ENCODE results near the gene UGT1A7.
A peak's percentile ranks its signal among the peaks of the same experiment; 100 is the strongest.

Gene UGT1A7

DNA sequence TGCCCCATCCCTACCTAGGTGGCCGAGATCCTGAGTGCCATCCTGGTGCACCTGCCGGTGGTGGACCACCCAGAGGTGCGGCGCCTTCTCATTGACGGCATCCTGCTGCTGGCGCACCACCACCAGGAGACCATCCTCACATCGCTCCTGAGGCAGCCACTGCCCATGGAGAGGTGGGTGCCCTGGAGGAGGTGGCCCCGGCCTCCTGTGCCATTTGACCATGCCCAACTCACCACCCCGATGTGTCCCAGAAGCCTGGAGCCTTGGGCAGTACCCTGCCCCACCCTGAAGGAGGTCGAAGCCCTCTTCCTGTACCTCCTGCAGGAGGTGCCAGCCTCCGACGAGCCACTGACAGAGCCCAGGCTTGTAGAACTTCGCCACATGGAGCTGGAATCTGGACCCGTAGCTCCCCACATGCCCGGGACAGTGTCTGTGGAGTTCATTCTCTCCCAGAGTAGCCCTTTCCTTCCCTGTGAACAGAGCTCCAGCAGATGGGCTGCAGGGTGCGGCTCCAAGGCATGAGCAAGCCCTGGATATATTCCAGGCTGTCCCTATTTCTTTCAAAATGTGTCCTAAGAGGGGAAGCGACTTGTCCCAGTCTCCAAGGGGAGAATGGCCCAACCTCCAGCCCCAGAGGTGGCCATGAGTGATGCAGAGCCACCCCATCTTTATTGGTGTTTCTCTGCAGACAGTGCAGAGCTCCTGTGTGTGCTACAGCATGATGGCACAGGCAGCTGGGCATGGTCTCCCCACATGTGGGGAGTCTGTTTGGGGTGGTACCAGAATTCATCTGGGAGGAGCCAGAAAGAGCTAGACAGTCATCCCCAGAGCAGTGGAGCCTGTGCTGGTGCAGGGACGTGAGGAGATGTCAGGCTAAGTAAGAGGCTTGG lies 138.4 kb downstream of the UGT1A7 start:
- DNase-seq, result peak; percentile 45

GRCh38 chr2:233820774-233821105 lies 139.0 kb downstream of the UGT1A7 start:
- no peak for DNase-seq

GRCh38 chr2:233821196-233821595 lies 139.5 kb downstream of the UGT1A7 start:
- no peak for DNase-seq

- no peak for DNase-seq
Observed at GRCh38 chr2:233821709-233822100, 140.0 kb downstream of the UGT1A7 start.

DNA sequence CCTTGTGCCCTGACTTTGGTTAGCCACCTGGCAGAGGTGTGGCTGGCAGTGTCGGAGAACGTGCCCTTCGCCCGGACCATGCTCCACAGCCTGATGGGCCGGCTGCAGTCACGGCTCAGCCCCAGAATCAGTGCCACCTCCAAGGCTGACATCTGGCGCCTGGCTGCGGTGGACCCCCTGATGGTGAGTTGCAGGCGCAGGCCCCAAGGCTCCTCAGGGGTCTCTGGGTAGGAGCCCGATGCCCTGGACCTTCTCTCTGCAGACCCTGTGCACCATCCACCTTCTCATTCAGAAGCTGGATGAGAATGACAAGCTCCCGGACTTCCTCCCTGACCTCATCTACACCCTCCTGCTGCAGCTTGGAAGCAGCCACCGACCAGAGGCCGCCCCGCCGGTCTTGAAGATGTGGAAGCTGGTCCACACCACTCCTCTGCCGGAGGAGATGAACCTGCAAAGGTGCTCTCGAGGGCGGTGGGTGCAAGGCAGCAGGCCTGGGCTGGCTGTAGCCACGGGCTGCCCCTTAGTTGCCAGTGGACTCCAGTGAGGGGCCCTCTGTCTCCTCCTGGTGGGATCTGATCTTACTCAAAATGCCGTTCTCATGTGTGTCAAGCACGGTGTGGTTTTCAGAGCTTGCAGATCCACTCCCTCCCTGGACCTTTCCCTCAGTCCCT lies 140.5 kb downstream of the UGT1A7 start:
- peak; percentile 46 for DNase-seq

Measured in activated CD8-positive, alpha-beta memory T cell treated with anti-CD3 and anti-CD28 coated beads for 24 hours (primary cell).